ENCODE measurements around the gene ANKS1A.
A peak's percentile ranks its signal among the peaks of the same experiment; 100 is the strongest.

The ANKS1A gene

DNA sequence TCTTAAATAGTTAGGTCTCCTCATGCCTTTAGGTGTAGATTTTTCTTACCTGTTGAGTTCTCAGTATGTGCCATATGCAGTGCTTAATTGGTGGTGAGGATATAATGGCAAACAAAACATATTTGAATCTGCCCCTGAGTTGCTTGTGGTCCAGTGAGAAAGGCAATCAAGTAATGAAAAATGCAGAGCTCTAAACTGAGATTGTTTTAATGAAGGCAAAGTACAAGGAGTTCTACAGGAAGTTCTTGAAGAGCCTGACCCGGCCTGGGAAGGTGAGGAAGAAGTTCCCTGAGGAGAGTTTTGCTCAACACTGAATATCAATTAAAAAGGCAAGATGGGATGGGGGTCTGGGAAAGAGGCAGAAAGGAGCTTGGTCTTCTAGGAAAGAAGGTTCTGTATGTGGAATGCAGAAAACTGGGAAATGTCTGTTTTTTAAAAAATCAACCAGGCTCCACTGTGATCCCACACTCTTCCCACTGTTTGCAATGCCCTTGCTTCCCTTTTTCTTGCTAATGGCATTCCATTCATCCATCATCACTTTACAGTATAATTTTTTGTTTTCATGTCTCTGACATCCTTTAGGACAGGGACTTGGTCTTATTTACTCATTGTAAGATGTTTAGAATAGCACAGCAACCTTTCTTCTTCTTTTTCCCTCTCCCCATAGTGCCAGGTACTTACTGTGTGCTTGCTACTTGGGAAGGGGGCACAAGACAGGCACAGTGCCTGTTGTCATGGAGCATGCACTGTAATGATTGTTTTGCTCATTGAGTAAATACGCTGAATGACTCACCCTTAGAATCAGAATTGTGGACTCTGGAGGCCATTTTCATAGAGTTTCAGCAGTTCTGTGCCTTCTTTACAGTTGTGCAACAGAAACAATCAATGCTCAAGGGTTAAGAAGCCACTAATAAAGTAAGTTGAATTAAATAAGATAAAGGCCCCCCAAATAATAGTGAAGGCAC lies 64.3 kb downstream of the ANKS1A start:
- no peak overlapping the region for H3K4me3 ChIP-seq (ENCODE audit: low read depth, low read length)
- TF ChIP-seq, protein P1, sequence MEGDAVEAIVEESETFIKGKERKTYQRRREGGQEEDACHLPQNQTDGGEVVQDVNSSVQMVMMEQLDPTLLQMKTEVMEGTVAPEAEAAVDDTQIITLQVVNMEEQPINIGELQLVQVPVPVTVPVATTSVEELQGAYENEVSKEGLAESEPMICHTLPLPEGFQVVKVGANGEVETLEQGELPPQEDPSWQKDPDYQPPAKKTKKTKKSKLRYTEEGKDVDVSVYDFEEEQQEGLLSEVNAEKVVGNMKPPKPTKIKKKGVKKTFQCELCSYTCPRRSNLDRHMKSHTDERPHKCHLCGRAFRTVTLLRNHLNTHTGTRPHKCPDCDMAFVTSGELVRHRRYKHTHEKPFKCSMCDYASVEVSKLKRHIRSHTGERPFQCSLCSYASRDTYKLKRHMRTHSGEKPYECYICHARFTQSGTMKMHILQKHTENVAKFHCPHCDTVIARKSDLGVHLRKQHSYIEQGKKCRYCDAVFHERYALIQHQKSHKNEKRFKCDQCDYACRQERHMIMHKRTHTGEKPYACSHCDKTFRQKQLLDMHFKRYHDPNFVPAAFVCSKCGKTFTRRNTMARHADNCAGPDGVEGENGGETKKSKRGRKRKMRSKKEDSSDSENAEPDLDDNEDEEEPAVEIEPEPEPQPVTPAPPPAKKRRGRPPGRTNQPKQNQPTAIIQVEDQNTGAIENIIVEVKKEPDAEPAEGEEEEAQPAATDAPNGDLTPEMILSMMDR (IDR thresholded peaks at IDR 0.05; ENCODE audit: low read depth, low read length): no peak
- in situ Hi-C loops (cut with HindIII; ENCODE audit: low sequenced_read_pairs): no loop called here
- DNase-seq (ENCODE audit: low read depth, low spot score): peak; percentile 79

DNA sequence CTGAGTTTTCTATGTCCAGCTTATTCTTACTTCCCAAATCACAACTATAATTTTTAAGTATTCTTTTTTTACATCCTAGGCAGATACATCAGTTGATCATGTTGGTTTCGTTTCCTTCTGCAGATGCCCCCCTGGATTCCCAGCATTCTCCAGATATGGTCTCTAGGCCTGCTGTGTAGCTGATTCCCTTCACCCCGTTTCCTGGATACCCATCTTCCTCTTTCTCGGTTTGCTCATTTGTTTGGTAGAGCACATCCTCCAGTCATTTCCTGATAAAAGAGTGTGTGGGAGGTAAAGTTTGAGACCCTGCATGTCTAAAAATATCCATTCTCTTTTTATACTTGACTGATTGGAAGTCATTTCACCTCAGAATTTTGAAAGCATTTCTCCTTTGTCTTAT lies 66.4 kb downstream of the ANKS1A start:
- DNase-seq (ENCODE audit: low read depth, low spot score): no peak
- in situ Hi-C loops (cut with HindIII; ENCODE audit: low sequenced_read_pairs): no loop called here
- TF ChIP-seq, protein P1 (IDR thresholded peaks at IDR 0.05; ENCODE audit: low read depth, low read length): no peak
- H3K4me3 ChIP-seq (ENCODE audit: low read depth, low read length): no peak overlapping the region

DNA sequence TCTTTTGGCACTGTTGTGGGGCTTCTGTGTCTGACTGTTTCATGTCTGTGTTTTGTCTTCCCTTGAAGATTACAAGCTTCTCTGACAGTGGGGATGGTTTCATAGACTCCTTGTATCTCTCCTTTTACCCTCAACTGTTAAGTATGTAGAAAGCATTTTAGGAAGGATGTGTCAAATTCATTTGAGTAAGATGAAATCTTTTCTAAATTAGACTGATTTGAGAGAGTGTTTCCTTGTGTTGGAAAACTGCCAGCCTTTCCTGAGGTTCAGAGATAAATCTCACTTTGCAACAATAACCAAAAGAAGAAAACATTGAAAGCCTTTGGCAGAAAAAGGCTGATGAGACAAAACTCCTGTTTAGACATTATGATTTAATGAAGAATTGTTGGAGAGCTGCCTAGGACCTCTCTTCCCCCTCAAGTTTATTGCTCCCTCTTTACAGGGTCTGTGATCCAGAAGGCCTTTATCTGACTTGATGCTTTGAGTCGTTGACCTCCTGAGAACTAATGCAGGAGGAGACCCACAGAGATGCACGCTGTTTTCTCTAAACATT lies 68.3 kb downstream of the ANKS1A start:
- no peak overlapping the region for H3K4me3 ChIP-seq (ENCODE audit: low read depth, low read length)
- in situ Hi-C loops (cut with HindIII; ENCODE audit: low sequenced_read_pairs): no loop called here
- TF ChIP-seq, protein P1 (IDR thresholded peaks at IDR 0.05; ENCODE audit: low read depth, low read length): no peak
- DNase-seq (ENCODE audit: low read depth, low spot score): no peak

DNA sequence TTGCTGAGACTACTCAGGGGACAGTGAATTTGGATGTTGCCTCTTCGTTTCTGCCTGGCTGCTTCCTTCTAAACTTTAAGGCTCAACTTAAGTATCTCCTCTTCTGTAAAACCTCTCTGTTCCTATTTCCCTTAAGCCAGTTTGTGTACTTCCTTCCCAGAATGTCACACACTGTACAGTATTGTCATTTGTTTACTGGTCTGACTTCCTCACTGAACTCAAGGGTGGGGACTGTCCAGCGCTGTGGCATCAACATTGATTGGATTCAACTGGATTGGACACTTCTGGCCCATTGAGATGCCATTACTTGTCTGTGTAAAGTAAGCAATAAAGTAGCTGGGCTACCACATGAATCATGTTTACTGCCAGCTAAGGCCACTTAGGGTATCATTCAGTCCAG lies 69.7 kb downstream of the ANKS1A start:
- in situ Hi-C loops (cut with HindIII; ENCODE audit: low sequenced_read_pairs): no loop called here
- no peak for DNase-seq (ENCODE audit: low read depth, low spot score)
- H3K4me3 ChIP-seq (ENCODE audit: low read depth, low read length): no peak overlapping the region
- TF ChIP-seq, protein P1 (IDR thresholded peaks at IDR 0.05; ENCODE audit: low read depth, low read length): no peak

DNA sequence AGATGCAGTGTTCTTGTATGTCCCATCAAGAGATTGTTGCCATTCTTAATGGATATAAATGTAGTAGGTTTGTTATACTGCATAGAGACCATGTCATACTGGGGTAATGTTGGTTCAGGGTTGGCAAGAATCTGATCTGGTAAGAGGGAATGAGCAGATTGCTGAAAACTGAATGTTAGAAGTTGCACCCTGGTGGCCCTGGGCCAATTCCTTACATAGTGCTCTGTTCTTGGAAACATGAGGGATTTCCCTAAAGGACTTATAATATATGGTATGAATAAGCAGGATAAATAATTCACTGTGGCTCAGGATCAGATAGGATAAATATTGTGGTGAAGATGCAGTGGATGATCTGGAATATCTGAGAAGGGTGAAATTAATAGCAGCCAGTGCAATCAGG lies 70.2 kb downstream of the ANKS1A start:
- H3K4me3 ChIP-seq (ENCODE audit: low read depth, low read length): no peak overlapping the region
- in situ Hi-C loops (cut with HindIII; ENCODE audit: low sequenced_read_pairs): no loop called here
- DNase-seq (ENCODE audit: low read depth, low spot score): no peak
- TF ChIP-seq, protein P1 (IDR thresholded peaks at IDR 0.05; ENCODE audit: low read depth, low read length): no peak

DNA sequence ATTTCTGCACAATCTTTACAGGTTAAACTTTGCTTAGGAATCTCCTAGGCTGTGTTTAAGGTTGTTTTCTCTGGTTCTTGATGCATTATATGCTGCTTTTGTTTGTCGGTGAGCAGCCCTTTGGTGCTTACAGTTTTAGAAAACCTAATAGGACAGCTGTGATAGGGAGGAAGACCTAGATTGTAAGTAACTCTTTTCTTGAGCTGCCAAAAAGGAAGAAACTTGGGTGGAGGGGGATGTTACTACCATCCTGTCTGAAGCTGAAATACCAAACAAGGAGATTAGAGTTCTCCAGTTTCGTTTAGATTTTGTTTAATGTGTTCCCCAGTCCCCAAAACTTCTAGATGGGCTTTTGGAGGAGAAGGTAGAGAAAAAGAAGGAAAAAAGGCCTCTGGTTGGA lies 72.0 kb downstream of the ANKS1A start:
- in situ Hi-C loops (cut with HindIII; ENCODE audit: low sequenced_read_pairs): no loop called here
- no peak for DNase-seq (ENCODE audit: low read depth, low spot score)
- no peak overlapping the region for H3K4me3 ChIP-seq (ENCODE audit: low read depth, low read length)
- TF ChIP-seq, protein P1 (IDR thresholded peaks at IDR 0.05; ENCODE audit: low read depth, low read length): no peak

All from astrocyte of the spinal cord (primary cell).